Left ventricle myocardium superior (tissue), 1 donor: Measurements from ENCODE around the gene MAGEB5. TPM values are rescaled to one million over a fixed set of nuclear protein-coding genes. Genes with fewer than 3 reads are reported as not detected.
A peak's percentile ranks its signal among the peaks of the same experiment; 100 is the strongest.
"Not testable (repeated sequence)": the region's sequence is repeated elsewhere in the genome, so short reads cannot be mapped to it uniquely, and the experiment has no call there.

ENCODE experiments used
- ATAC-seq: fragments of 200-7000 bp; cut with Tn5 transposase; one replicate; pipeline ENCODE4 v1.9.1; 2020; ENCODE audit warnings: mild to moderate bottlenecking, moderate library complexity
- DNase-seq: peaks from one replicate; pipeline ENCODE4 v3.0.0-alpha.2; 2020
- intact Hi-C: fragments of 100-400 bp; cut with micrococcal nuclease; formaldehyde crosslinking; loops from one replicate; pipeline ENCODE4 v1.11.0; 2022
- long read RNA-seq: library from polyadenylated mRNA; unstranded; transcript quantifications from one replicate; pipeline ENCODE4 v2.0.0, GENCODE V29; 2021
- total RNA-seq: library from RNA; stranded (reverse); fragmentation: NEBNext Ultra II Directional; extraction: Animal tissue kit (Norgen Biotek cat#: 25700); gene quantifications from one replicate; pipeline ENCODE4 v1.2.1, GENCODE V29; 2021
- donor health status: DM: no; HTN: yes; CAD: no; lungs with severe emphysema.

The MAGEB5 gene, protein sequence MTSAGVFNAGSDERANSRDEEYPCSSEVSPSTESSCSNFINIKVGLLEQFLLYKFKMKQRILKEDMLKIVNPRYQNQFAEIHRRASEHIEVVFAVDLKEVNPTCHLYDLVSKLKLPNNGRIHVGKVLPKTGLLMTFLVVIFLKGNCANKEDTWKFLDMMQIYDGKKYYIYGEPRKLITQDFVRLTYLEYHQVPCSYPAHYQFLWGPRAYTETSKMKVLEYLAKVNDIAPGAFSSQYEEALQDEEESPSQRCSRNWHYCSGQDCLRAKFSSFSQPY
- total RNA-seq, result not detected
- long read RNA-seq, result 0 reads

GRCh38 chrX:26215869-26216268 lies at the start of gene MAGEB5:
MAGEB5 (plus strand) TSS chrX:26216169; CDS start chrX:26217302, 1,133 bp downstream.
- ATAC-seq, result no peak
- intact Hi-C loops, result no loop called here
- DNase-seq, result no peak

DNA sequence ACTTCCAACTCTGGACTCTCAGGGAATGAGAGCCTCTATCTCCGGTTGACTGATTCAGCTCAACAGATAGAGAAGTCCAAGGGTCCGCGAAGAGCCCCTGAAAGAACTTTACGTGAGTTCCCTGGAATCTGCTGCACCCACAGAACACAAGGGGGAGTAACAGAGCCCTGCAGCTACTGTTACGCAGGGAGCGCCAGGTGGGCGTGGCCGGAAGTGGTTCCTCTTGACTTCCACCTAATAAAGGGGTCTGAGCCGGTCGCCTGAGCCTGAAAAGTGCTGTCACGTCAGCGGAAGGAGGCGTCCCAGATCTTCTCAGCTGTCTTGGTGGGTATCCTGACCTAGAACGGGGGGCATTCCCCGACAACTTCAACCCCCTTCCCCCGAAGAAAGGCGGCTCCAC lies 23.8 kb upstream of the MAGEB5 start, which contains the start of gene MAGEB6:
Gene MAGEB6, plus strand, starts transcription at position 237 of the 400 bp plus-strand sequence. CDS start 1,407 bp downstream, outside the sequence.
- intact Hi-C loops, result no loop called here
- ATAC-seq (no peak), DNase-seq (no peak)

- intact Hi-C loops, result no loop called here
- ATAC-seq (no peak), DNase-seq (no peak)
Observed at GRCh38 chrX:26203561-26203960, 12.4 kb upstream of the MAGEB5 start.

- DNase-seq, intact Hi-C loops, ATAC-seq: not testable (repeated sequence)
Observed at GRCh38 chrX:26204717-26205116, 11.3 kb upstream of the MAGEB5 start.

DNA sequence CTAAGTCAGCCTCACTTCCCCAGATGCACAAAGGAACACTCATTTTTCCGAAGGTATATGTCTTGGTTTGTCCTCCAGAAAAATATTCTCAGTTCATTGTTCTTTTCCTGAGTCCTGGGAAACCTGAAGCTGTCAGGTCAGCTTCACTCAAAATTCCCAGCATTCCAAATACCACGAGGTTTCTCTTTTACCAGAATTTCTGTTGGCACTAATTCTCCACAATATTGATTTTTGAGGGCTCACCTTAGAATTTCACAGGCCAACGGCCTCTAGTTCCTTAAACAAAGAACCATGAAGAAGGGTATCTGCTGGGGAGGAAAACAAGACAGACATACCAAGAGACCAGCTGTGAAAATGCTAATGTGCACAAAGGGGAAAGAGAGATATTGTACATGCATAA lies 8.0 kb upstream of the MAGEB5 start:
- intact Hi-C loops, result no loop called here
- DNase-seq, result no peak
- ATAC-seq, result no peak

GRCh38 chrX:26219351-26219750 lies 3.4 kb downstream of the MAGEB5 start:
- no peak for DNase-seq
- intact Hi-C loops, result no loop called here
- ATAC-seq, result no peak

- DNase-seq (no peak), ATAC-seq (no peak)
- intact Hi-C loops, result no loop called here
Observed at GRCh38 chrX:26234177-26234576, 18.2 kb downstream of the MAGEB5 start.

GRCh38 chrX:26253526-26253925 lies 37.6 kb downstream of the MAGEB5 start:
- intact Hi-C loops, result no loop called here
- ATAC-seq, result no peak
- DNase-seq, result no peak

DNA sequence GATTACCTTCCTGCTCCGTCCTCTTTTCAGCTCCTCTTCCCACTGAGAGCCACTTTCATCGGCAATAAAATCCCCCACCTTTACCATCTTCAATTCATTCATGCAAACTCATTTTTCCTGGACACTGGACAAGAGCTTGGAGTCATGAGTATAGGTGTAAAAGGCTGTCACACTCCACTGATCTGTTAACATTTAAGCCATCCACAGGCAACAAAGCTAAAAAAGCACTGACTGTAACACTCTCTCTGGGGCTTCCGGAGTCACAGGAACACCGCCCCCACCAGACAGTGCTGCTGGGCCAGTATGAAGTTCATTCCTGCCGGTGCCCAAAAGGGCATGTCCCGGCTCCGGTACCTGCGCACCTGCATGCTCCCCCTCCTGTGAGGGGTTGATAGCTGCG lies 38.5 kb downstream of the MAGEB5 start:
- ATAC-seq, result no peak
- intact Hi-C loops, result no loop called here
- no peak for DNase-seq

- no peak for DNase-seq
- peak; percentile 50 for ATAC-seq
Observed at GRCh38 chrX:26262121-26262523, 46.2 kb downstream of the MAGEB5 start.

More at GRCh38 chrX:26262121-26262523, 46.2 kb downstream of the MAGEB5 start:
- intact Hi-C loops, result no loop called here

Other genes with a start within 250 kb of the MAGEB5 start
- not detected for gene MAGEB18, start 77.8 kb upstream of the MAGEB5 start, total RNA-seq
- gene MAGEB6B, start 55.6 kb upstream of the MAGEB5 start, total RNA-seq, result not detected
- not detected for gene MAGEB6, start 23.7 kb upstream of the MAGEB5 start, total RNA-seq